AG20443 (cell line): ENCODE results near the gene EPHX1.
"Not testable (repeated sequence)": the region's sequence is repeated elsewhere in the genome, so short reads cannot be mapped to it uniquely, and the experiment has no call there.

Source experiments
- DNase-seq: peaks from one replicate; pipeline ENCODE4 v3.0.0; 2012; ENCODE audit warnings: low spot score, mixed read lengths

EPHX1 gene

DNA sequence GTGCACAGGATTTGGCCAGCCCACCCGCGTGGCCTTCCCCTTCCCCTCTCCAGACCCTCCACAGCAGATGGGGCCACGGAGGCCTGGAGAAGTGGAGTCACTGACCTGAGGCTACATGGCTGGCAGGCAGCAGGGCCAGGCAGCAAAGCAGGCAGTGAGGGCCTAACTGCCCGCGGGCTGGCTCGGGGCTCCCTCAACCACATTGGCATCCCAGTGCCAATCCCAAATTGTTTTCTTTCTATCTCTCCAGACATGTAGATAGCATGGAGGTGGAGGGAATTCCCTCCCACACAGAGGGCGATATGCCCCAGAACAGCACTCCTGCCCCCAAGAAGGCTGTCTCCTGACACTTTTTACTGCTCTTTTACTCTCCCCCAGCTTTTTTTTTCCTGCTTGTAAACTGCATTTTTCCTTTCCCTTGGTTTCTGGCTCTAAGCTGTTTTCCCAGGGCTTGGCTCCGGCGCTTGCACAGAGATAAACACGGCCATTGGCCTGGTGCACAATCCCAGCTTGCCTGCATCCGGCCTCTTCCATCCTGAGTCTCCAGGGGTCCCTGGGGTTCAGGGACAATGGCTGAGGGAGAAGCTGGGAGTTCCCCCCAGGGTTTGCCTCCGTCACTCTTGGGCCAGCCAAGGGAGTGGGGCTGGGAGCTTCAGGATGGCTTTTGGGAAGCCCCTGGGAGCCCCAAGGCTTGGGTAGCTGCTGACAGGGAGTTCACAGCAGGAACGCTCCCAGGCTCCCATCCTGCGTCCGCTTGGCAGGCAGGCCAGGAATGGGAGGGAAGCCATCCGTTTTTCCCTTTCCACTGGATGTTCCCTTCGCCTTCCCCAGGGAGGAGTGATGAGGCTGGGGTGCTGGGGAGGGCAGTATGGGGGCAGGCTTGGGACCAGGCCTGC is 7.0 kb downstream of the EPHX1 start:
- DNase-seq, result no peak

DNA sequence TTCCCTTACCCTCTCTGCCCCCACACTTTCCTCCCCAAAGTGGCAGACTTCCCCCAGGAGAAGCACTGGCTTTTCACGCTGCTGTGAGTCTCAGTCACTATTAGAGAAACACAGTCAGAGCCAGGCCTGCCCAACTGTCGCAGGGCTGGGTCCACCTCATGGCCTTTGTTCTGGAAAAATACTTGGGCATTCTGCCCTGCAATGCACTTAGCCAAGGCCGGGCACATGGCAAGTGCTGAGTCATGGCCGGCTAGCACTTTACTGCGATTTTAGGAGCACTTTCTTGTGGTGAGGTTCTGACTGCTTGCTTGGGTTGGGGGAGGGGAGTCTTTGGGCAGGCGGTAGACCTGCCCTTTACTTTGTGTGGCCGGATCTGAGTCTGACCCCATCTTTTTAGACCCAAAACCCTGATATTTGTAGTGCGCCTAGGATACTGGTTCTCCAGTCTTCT is 7.7 kb downstream of the EPHX1 start:
- peak; percentile 90 for DNase-seq

DNA sequence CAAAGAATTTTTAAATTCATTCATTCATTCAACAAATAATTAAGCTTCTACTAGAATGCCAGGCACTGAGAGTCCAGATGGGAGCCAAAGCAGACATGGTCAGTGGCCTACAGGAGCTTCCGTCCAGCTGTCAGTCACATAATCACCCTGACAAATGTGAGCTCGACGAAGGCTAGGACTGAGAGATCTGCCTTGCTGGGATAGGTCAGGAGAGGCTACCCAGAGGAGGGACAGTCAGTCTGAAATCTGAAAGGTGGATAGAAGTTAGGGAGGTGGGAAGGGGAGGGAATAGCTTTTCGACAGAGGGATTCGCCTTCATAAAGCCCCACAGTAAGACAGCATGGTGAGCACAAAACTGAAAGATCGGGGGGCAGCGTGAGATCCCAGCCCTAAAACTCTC is 8.3 kb downstream of the EPHX1 start:
- DNase-seq, result no peak

DNA sequence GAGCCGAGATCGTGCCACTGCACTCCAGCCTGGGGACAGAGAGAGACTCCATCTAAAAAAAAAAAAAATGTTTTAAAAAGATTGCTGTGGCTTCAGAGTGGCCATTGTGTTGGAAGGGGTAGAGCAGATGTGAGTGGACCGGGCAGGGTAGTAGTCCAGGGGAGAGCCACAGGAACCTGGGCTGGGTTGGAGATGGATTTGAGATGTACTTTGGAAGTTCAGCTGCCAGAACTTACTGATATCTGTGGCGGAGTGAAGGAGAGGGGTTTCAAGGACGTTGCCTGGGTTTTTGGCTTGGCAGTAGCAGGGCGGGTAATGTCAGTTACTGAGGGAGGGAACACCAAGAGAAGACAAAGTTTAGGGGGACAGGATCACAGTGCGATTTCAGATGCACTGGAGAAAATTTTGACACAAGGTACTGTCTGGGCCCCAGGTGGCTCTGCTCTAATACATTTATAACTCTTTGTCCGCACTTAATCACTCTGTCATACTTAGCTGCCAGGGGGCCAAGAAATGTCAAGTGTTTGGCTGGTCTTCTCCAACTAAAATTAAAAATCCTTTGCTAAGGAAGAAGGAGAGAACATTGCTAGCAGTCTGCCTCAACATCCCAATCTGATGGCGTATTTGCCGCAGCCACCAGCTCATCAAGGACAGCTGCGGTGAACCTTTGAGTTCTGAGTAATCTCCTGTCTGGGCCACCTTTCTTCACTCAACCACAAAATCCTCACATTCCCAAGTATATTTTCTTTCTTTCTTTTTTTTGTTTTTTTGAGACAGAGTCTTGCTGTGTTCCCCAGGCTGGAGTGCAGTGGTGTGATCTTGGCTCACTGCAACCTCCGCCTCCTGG is 9.6 kb downstream of the EPHX1 start:
- DNase-seq, result no peak

DNA sequence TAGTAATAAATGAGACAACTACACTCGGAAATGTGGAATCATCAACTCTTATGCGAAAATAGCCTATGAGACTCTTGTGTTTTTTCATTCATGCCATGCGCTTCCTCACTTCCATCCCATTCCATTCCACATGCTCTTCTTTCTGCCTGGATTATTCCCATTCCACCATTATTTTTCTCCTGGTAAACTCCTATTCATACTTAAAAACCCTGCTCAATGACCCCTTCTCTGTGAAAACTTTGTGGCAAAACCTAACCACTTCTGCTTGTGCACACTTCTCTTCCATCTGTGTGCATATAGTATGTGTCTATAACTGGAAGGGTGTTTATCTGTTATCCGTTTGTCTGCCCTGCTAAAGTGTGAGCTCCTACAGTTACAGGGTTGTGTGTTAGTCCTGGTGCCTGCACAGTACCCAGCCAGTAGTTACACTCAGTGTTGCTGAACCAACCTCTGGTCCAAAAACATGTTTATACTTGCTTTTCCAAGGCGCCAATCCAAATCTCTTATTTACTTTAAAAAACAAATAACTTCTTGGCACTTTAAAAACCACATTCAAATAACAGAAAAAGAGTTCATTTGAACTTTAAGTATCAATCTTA is 10.7 kb downstream of the EPHX1 start:
- DNase-seq, result no peak

DNA sequence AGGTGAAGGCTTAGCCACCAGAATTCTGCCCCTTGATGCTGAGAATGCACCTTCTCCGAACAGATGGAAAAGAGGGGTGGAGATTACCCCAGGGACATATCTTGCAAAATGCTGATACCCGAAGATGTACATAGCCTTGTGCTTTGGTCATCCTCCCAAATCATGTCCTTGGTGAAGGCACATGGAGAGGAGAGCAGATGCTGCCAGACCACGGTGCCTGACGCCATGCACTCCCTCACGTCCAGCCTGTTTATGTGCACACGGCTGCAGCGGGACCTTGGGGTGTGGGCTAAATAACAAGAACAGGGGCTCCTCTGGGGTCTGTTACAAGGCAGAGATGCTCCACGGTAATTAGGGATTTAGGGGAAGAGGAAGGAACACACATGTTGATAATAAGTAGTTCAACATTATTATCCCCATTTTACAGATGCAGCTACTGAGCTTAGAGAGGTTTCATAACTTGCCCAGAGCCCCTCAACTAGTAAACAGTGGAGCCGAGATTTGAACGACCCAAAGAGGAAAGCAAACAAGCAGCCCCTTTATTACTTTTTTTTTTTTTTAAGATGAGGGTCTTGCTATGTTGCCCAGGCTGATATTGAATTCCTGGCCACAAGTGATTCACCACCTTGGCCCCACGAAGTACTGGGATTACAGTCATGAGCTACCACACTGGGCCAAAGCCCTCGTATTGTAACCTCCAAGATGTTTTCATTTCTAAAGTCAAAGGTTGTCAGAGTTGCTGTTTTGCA is 12.9 kb downstream of the EPHX1 start:
- DNase-seq, result no peak

DNA sequence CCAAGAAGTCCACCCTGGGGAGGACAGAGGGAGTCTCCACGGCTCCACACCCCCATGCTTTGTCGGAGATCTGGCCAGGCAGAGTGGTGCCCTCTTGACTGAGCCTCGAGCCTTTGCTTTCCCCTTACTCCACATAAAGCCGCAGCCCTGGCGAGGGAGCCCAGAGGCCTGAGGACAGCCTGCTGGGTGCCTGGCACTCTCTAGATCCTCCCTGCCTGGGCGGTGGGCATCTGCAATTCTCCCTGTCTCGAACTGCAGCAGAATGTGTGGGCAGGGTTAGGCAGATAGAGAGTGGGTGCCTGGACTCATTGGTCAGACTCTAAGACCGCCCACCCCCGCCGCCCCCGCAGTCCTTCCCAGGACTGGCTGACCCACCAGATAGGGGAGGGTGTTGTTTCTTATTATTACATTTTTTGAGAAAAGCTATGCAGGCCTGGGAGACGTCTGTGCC is 13.9 kb downstream of the EPHX1 start:
- DNase-seq, result no peak

DNA sequence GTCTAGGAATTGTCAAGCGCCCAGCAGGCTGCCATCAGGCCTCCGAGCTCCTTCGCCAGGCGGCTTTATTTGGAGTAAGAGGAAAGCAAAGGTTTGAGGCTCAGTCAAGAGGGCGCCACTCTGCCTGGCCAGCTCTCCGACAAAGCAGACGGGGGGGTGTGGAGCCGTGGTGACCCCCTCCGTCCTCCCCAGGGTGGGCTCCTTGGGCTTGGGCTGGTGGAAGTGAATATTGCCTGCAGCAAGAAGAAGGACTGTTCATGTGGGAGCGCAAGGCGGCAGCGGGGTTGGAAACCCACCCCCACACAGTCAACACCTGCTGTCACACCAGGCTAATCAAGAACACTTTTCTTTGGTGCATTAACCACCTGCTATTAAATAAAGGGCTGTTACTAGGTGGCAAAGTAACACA is 14.6 kb downstream of the EPHX1 start:
- no peak for DNase-seq

DNA sequence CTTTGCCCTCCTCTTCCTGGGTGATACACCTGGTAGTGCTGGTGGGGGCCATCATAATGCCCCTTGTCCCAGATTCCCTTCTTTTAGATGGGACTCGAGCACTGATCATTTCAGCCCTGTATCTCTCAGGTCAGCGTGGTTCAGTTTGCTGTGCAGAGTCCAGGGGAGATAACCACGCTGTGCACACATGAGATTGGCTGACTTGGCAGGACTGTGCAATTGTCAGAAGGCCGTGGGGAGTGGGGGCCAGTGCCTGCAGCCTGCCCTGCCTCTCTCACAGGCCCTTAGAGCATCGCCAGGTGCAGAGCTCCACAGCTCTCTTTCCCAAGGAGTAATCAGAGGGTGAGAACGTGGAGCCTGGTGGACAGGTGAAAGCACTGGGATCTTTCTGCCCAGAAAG is 15.2 kb downstream of the EPHX1 start:
- DNase-seq, result no peak

DNA sequence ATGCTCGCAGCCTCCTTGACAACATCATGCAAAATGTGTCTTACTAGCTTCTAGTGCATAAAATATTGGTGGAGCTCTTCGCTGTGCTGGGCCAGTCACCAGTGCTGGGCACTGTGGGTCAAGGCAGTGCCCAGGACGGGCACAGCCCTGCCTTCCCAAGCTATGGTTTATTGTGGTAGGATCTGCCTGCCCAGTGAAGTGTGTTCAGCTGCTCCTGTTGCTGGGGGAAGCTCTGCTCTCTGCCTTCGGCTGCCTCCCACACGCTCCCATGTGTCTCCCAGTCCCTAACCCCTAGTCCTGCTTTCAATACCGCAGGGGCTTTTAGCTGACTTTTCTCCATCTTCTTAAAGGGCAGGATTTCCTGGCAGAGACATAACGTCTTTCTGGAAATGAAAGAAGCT is 15.7 kb downstream of the EPHX1 start:
- no peak for DNase-seq

DNA sequence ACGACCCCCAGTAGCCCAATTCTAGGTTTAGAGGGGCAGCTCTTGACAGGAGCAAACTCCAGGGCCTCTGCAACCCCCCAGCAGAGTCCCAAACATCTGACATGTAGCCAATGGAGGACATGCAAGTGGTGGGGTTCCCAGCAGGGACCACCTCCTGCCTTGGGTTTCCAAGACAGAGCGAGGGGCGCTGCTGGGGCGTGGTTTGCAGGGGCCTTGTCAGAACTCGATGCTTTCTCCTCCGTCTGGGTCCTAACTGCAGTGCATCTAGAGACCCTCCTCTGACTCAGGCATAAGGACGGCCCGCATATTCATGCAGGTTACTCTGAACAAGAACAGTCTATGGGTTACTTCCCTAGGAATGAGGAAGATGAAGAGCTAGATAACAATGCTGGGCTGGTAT is 17.2 kb downstream of the EPHX1 start:
- DNase-seq, result no peak

DNA sequence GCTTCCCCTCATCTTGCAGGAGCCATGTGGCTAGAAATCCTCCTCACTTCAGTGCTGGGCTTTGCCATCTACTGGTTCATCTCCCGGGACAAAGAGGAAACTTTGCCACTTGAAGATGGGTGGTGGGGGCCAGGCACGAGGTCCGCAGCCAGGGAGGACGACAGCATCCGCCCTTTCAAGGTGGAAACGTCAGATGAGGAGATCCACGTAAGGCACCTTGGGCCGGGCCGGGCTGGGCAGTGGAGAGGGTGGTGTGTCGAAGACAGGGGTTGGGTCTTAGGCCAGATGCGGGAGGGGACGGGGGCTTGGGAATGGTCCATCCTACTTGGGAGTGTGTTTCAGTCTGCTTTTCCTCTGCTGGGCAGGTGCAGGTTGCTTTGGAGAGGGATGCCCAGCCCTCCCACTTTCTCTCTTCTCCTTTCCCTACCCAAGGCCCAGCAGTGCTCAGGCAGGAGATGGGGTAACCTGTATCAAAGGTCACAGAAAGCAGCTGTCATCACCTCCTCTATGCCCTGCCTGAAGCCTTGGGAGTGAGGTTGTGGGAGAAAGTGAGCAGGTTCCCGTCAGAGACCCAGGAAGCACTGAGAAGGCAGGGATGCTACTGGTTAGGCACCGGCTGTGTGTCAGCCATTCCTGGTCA is 18.9 kb downstream of the EPHX1 start:
- no peak for DNase-seq

DNA sequence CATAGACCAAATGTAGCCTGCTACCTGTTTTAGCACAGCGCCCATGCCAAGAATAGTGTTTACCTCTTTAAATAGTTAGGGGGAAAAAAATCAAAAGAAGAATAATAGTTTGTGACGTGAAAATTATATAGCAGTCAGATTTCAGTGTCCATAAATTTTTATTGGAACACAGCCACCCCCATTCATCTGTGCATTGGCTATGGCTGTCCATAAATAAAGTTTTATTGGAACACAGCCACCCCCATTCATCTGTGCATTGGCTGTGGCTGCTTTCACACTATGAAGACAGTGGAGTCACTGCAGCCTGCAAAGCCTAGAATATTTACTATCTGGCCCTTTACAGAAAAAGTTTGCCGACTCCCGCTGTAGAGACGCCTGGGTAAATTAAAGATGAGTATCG is 20.9 kb downstream of the EPHX1 start:
- no peak for DNase-seq

DNA sequence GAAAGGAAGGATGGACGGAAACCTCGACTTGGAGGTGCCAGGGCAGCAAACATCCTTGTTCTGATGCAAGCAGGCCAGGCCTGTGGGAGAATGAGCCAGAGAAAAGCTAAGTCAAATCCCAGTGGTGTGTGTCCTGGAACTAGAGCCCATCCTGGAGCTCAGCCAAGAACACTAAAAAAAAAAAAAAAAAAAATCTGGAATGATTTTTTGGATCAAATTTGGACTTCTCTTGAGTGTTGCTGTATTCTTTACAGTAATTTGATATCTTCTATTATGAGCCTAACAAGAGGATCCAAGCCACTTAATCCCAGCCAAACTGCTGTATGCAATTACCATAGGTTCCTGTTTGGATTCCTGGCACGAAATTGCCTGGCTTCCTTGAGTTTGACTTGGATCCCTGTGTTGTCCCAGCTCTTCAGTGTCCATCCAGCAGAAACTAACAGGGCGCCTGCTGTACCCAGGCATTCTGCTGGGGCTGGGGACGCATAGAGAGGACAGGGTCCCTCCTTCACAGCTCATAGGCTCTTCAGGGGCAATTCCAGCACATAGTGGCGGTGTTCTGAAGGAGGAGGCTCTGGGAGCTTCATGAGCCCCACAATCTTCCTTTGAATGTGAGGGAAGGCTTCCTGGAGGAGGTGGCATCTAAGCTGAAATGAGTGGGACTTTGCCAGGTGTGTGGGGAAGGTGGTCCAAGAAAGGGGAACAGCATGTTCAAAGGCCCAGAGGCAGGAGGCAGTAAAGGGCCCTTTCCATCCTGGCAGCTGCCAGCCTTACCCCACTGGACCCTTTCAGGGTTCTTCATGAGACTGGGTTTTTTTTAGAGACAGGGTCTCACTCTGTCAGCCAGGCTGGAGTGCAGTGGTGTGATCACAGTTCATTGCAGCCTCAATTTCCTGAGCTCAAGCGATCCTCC is 24.7 kb downstream of the EPHX1 start:
- DNase-seq, result peak; percentile 85

DNA sequence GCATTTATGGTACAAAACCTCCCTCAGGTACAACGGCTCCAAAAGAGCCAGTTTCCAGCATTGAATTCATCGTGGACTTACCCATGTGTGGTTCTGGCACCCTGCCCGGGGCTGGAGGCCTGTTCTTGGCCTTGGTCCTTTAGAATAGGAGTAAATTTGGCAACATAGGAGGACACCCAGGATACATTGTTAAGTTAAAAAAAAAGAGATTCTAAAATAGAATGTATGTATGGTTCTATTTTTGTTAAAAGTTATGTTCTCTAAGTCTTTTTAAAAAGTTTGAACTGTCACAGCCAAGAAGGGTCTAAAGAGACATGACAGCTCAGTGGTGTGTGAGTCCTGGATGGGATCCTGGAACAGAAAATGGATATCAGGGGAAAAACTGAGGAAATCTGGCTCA is 25.9 kb downstream of the EPHX1 start:
- peak; percentile 32 for DNase-seq

DNA sequence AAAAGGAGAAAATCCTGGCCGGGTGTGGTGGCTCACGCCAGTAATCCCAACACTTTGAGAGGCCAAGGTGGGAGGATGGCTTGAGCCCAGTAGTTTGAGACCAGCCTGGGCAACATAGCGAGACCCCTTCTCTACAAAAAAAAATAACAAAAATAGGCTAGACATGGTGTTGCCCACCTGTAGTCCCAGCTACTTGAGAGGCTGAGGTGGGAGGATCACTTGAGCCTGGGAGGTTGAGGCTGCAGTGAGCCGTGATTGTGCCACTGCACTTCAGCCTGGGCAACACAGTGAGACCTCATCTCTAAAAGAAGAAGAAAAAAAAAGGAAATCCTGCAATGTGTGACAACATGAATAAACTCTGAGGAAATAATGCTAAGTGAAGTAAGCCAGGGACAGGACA is 26.4 kb downstream of the EPHX1 start:
- DNase-seq, result not testable (repeated sequence)

DNA sequence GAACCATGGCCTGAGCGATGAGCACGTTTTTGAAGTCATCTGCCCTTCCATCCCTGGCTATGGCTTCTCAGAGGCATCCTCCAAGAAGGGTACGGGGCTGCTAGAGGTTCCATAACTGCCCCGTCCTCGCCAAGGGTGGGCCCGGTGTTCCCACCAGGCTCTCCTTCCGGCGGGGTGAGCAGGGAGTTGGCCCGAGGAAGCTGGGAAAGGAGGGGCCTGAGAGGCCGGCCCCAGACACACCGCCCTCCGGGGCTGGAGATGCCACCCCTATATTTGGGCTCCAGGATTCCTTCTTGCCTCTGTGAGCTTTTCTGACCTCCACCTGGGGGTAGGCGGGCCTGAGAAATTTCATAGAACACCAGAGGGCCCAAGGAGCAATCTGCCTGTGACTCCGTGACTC is 28.9 kb downstream of the EPHX1 start:
- no peak for DNase-seq

DNA sequence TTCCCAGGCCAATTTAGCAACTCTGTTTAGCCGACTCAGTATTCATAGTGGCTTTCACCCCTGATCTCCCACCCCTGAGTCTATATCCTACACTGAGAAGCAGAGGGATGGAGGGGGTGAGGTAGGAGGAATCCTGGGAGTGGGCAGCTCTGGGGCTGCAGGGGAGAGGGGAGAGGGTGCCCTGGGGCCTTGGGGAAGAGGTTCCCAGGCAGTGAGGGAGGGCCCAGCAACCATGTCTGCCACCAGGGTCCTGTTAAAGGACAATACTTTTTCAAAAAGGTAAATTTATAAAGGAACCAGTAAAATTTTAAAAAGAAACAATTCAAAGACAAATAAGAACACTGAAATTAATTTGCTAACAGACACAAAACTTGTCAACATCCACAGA is 30.3 kb downstream of the EPHX1 start:
- no peak for DNase-seq

DNA sequence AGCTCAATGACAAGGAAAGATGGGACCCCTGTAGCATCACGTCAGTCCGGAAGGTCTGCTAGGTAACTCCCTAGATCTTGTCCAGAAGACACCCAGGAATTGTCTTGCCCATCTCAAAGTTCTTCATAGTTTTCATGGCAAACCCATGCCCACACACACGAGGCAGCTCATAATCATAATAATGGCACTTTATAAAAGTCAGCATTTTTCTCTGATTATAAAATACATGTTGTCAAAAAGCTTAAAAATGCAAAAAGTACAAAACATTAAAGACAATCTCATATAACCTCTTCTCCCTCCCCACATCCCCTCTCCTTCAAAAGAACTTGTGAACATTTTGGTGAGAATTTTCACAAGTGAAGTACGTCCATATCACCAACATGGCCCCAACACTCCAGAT is 30.8 kb downstream of the EPHX1 start:
- DNase-seq, result no peak

DNA sequence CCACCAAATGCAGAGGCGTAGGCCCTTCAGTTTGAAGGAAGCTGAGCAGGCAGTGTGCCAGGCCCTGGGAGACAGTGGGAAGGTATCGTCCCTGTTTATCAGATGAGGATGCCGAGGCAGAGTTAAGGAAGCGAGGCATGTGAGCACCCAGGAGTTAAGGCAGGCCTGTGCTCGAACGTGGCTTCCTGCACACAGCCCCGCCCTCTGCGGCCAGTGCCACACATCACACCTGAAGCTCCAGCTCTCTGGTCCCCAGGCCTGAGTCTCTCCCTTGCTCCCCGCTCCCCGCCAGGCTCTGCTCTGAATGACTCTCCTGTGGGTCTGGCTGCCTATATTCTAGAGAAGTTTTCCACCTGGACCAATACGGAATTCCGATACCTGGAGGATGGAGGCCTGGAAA is 32.1 kb downstream of the EPHX1 start:
- no peak for DNase-seq
